GM12872 (cell line): ENCODE data around the gene ZBTB11.

Source experiments
- TF ChIP-seq, protein P1 (sequence below): IDR thresholded peaks from 3 replicates; pipeline ENCODE4 v1.5.1; 2011; ENCODE audit warnings: low read depth, mild to moderate bottlenecking, low read length, moderate library complexity; ENCODE audit not compliant: insufficient read depth

ZBTB11 gene

DNA sequence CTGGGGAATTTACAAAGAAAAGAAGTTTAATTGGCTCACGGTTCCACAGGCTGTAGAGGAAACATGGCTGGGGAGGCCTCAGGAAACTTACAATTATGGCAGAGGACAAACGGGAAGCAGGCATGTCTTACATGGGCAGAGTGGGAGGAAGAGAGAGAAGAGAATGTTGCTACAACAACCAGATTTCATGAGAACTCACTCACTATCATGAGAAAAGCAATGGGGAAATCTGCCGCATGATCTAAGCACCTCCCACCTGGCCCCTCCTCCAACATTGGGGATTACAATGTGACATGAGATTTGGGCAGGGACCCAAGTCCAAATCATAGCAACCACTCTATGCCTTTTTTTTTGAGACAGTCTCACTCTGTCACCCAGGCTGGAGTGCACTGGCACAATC is 74.2 kb downstream of the ZBTB11 start:
- TF ChIP-seq, protein P1, sequence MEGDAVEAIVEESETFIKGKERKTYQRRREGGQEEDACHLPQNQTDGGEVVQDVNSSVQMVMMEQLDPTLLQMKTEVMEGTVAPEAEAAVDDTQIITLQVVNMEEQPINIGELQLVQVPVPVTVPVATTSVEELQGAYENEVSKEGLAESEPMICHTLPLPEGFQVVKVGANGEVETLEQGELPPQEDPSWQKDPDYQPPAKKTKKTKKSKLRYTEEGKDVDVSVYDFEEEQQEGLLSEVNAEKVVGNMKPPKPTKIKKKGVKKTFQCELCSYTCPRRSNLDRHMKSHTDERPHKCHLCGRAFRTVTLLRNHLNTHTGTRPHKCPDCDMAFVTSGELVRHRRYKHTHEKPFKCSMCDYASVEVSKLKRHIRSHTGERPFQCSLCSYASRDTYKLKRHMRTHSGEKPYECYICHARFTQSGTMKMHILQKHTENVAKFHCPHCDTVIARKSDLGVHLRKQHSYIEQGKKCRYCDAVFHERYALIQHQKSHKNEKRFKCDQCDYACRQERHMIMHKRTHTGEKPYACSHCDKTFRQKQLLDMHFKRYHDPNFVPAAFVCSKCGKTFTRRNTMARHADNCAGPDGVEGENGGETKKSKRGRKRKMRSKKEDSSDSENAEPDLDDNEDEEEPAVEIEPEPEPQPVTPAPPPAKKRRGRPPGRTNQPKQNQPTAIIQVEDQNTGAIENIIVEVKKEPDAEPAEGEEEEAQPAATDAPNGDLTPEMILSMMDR: no peak
